H1 (cell line): ENCODE results near the gene ROR1. TPM values are rescaled to one million over a fixed set of nuclear protein-coding genes. Genes with fewer than 3 reads are reported as not detected.

Experiments
- CTCF ChIA-PET: fragments of 300-600 bp; sonication (Branson Sonifier 250); formaldehyde crosslinking; loops from one replicate; lab custom pipeline; 2021; ENCODE audit not compliant: partially characterized antibody; lab: Charles Lee
- POLR2A ChIA-PET: fragments of 300-600 bp; sonication (Branson Sonifier 250); formaldehyde crosslinking; loops from one replicate; lab custom pipeline; 2021; ENCODE audit warnings: inconsistent platforms; ENCODE audit not compliant: partially characterized antibody; lab: Charles Lee
- DNase-seq, 2 experiments: peaks; one replicate each; pipeline versions ENCODE4 v3.0.0 to v3.0.0-alpha.2; 2010 to 2022; ENCODE audit warnings: low spot score in 2 of 2, low read depth in 1 of 2, mixed read lengths in 1 of 2
- FAIRE-seq: peaks from 2 replicates; lab custom pipeline; 2011; peaks lifted over from hg19 to GRCh38; lab: Jason Lieb, UNC
- H2AFZ ChIP-seq: 2 replicates; pipeline ENCODE4 v1.8.1; 2012; ENCODE audit warnings: low read length, inconsistent platforms
- H2AK5ac ChIP-seq: 2 replicates; pipeline ENCODE4 v1.6.1; 2013; ENCODE audit warnings: low read depth, low read length
- H2BK120ac ChIP-seq: replicated peaks from 2 replicates; pipeline ENCODE3; 2013; ENCODE audit warnings: low read depth, low read length, inconsistent platforms
- H2BK12ac ChIP-seq: 2 replicates; pipeline ENCODE4 v1.6.1; 2013; ENCODE audit warnings: low read depth, low read length
- H2BK15ac ChIP-seq: 2 replicates; pipeline ENCODE4 v1.6.1; 2013; ENCODE audit warnings: low read length
- H2BK20ac ChIP-seq: 2 replicates; pipeline ENCODE4 v1.6.1; 2013; ENCODE audit warnings: low read length
- H2BK5ac ChIP-seq: 2 replicates; pipeline ENCODE4 v1.6.1; 2013; ENCODE audit warnings: low read depth, low read length
- H3K14ac ChIP-seq: 2 replicates; pipeline ENCODE4 v1.6.1; 2013; ENCODE audit warnings: inconsistent platforms; ENCODE audit not compliant: insufficient read length
- H3K18ac ChIP-seq: 2 replicates; pipeline ENCODE4 v1.6.1; 2013; ENCODE audit warnings: low read length; ENCODE audit errors: extremely low read depth
- H3K23ac ChIP-seq: 2 replicates; pipeline ENCODE4 v1.6.1; 2013; ENCODE audit warnings: inconsistent platforms; ENCODE audit not compliant: insufficient read length
- H3K23me2 ChIP-seq: 2 replicates; pipeline ENCODE4 v1.6.1; 2013; ENCODE audit warnings: low read depth, low read length
- H3K27ac ChIP-seq: 2 replicates; pipeline ENCODE4 v1.6.1; 2011; ENCODE audit warnings: low read depth, low read length, inconsistent platforms
- H3K27me3 ChIP-seq, 4 experiments: replicated peaks in 1 of 4; 1 replicate in 1 of 4; 2 replicates in 3 of 4; pipeline versions ENCODE4 v1.6.1 to v1.8.1; 2011 to 2013; ENCODE audit warnings: low read length in 3 of 4, mild to moderate bottlenecking in 3 of 4, inconsistent platforms in 2 of 4, mixed read lengths in 2 of 4, moderate library complexity in 1 of 4; ENCODE audit not compliant: control insufficient read depth in 3 of 4, insufficient read depth in 3 of 4; ENCODE audit errors: extremely low read depth in 1 of 4
- H3K36me3 ChIP-seq, 4 experiments: 2 replicates each; pipeline versions ENCODE4 v1.6.1 to v1.8.1; 2011 to 2013; ENCODE audit warnings: mild to moderate bottlenecking in 4 of 4, low read length in 3 of 4, moderate library complexity in 2 of 4, control low read depth in 1 of 4, inconsistent platforms in 1 of 4; ENCODE audit not compliant: insufficient read depth in 4 of 4, control insufficient read depth in 2 of 4
- H3K4ac ChIP-seq: replicated peaks from 2 replicates; pipeline ENCODE3; 2013; ENCODE audit warnings: low read length, low read depth, mixed read lengths, inconsistent platforms; ENCODE audit not compliant: insufficient read length
- H3K4me1 ChIP-seq, 4 experiments: replicated peaks in 1 of 4; 1 replicate in 1 of 4; 2 replicates in 3 of 4; pipeline versions ENCODE4 v1.6.1 to v1.8.1; 2011 to 2013; ENCODE audit warnings: low read length in 3 of 4, inconsistent platforms in 2 of 4, mixed read lengths in 1 of 4; ENCODE audit not compliant: insufficient read depth in 4 of 4, control insufficient read depth in 3 of 4
- H3K4me2 ChIP-seq, 2 experiments: 2 replicates each; pipeline versions ENCODE4 v1.6.1 to v1.8.1; 2011 to 2013; ENCODE audit warnings: low read depth in 2 of 2, low read length in 2 of 2, control low read depth in 1 of 2, inconsistent platforms in 1 of 2, mild to moderate bottlenecking in 1 of 2; ENCODE audit not compliant: insufficient read depth in 1 of 2
- H3K4me3 ChIP-seq, 4 experiments: fragments of 200-600, 300-600 bp in 1 of 4; sonication (generic), shearing (Covaris generic), sonication (Bioruptor Twin) in 1 of 4; 2 replicates each; pipeline versions ENCODE4 v1.5.1 to v1.8.1; 2011 to 2016; ENCODE audit warnings: low read length in 4 of 4, low read depth in 3 of 4, control low read depth in 2 of 4, inconsistent platforms in 2 of 4, mild to moderate bottlenecking in 2 of 4, mixed read lengths in 1 of 4, moderate library complexity in 1 of 4; ENCODE audit not compliant: insufficient read depth in 2 of 4; ENCODE audit errors: extremely low read depth in 1 of 4
- H3K56ac ChIP-seq: replicated peaks from 2 replicates; pipeline ENCODE3; 2013; ENCODE audit warnings: low read depth, mild to moderate bottlenecking, mixed read lengths, low read length, inconsistent platforms; ENCODE audit not compliant: insufficient read length
- H3K79me1 ChIP-seq: 2 replicates; pipeline ENCODE4 v1.6.1; 2013; ENCODE audit warnings: low read depth, low read length, control low read depth
- H3K79me2 ChIP-seq, 2 experiments: 2 replicates each; pipeline versions ENCODE4 v1.6.1 to v1.8.1; 2012 to 2013; ENCODE audit warnings: low read length in 2 of 2, mild to moderate bottlenecking in 2 of 2, inconsistent platforms in 1 of 2; ENCODE audit not compliant: insufficient read depth in 2 of 2, control insufficient read depth in 1 of 2
- H3K9ac ChIP-seq, 4 experiments: replicated peaks in 1 of 4; 1 replicate in 1 of 4; 2 replicates in 3 of 4; pipeline versions ENCODE4 v1.6.1 to v1.8.1; 2011 to 2013; ENCODE audit warnings: low read depth in 3 of 4, low read length in 3 of 4, control low read depth in 2 of 4, mild to moderate bottlenecking in 2 of 4, moderate library complexity in 2 of 4, inconsistent platforms in 1 of 4; ENCODE audit errors: extremely low read depth in 1 of 4
- H3K9me3 ChIP-seq, 2 experiments: 2 replicates each; pipeline versions ENCODE4 v1.6.1 to v1.8.1; 2012 to 2013; ENCODE audit warnings: mild to moderate bottlenecking in 2 of 2, moderate library complexity in 2 of 2, control low read depth in 1 of 2, inconsistent platforms in 1 of 2, low read depth in 1 of 2, low read length in 1 of 2, mixed read lengths in 1 of 2; ENCODE audit not compliant: insufficient read depth in 2 of 2
- H4K20me1 ChIP-seq, 2 experiments: replicated peaks in 1 of 2; 2 replicates each; pipeline versions ENCODE3 to v1.8.1; 2011 to 2013; ENCODE audit warnings: inconsistent platforms in 2 of 2, low read length in 2 of 2, mild to moderate bottlenecking in 1 of 2; ENCODE audit not compliant: insufficient read depth in 2 of 2, control insufficient read depth in 1 of 2
- H4K5ac ChIP-seq: 2 replicates; pipeline ENCODE4 v1.6.1; 2013; ENCODE audit warnings: low read length, low read depth, mixed read lengths, inconsistent platforms; ENCODE audit not compliant: insufficient read length
- H4K8ac ChIP-seq: 2 replicates; pipeline ENCODE4 v1.8.0; 2013; ENCODE audit warnings: mild to moderate bottlenecking, moderate library complexity, low read length, inconsistent platforms; ENCODE audit not compliant: insufficient read depth; ENCODE audit errors: extremely low read depth
- H4K91ac ChIP-seq: replicated peaks from 2 replicates; pipeline ENCODE3; 2013; ENCODE audit warnings: low read length, mixed read lengths, inconsistent platforms; ENCODE audit not compliant: insufficient read length
- ATF2 ChIP-seq: IDR thresholded peaks from 2 replicates; pipeline ENCODE4 v1.6.1; 2012; ENCODE audit warnings: low read length, inconsistent platforms
- HDAC6 ChIP-seq: IDR thresholded peaks from one replicate; pipeline ENCODE4 v1.7.1; 2012; ENCODE audit warnings: low read depth, mild to moderate bottlenecking, inconsistent platforms, low read length, moderate library complexity
- TAF1 ChIP-seq: IDR thresholded peaks from 2 replicates; pipeline ENCODE4 v1.6.1; 2011; ENCODE audit warnings: mild to moderate bottlenecking, low read depth, low read length
- USF2 ChIP-seq: IDR thresholded peaks from 2 replicates; pipeline ENCODE4 v1.6.1; 2011; ENCODE audit warnings: low read length, improper control_type of control experiment
- WGBS, 2 experiments: shearing (Covaris generic) in 1 of 2; methylation state at CpG; one replicate each; pipeline versions ENCODE4 v1.1.6 to v1.1.7; 2013 to 2015; ENCODE audit warnings: low lambda C conversion rate in 2 of 2, mixed read lengths in 2 of 2, inconsistent platforms in 1 of 2, low coverage in 1 of 2, missing lambda C conversion rate in 1 of 2; ENCODE audit not compliant: insufficient replicate concordance in 2 of 2, insufficient coverage in 1 of 2, insufficient read length in 1 of 2; ENCODE audit errors: extremely low coverage in 1 of 2, missing lambda C conversion rate in 1 of 2; 5-methylcytosine and 5-hydroxymethylcytosine counted together
- polyA plus RNA-seq, 7 experiments: library from polyadenylated mRNA; depleted of rRNA in 3 of 7; stranded (reverse) in 5 of 7; unstranded in 2 of 7; fragments of >200 nt in 5 of 7; fragments of 200-250 nt in 2 of 7; gene quantifications; 1 replicate in 5 of 7; 2 replicates in 1 of 7; 4 replicates in 1 of 7; pipeline versions ENCODE4 v1.2.1 to v1.2.3, GENCODE V29; 2011 to 2013; ENCODE audit warnings: missing spikeins in 2 of 7, mixed read lengths in 2 of 7
- total RNA-seq: library from RNA; stranded (reverse); fragmentation: NEBNext Ultra II Directional; extraction: Animal tissue kit (Norgen Biotek cat#: 25700); gene quantifications from 2 replicates; pipeline ENCODE4 v1.2.1, GENCODE V29; 2021

The ROR1 gene
- total and polyA plus RNA-seq, 2 of the 8 experiments (the other 6 are each of a cell fraction or from before 2014, with no cell fraction given), result 33.6 to 73.6 TPM

GRCh38 chr1:63947904-63948303 is 174.1 kb downstream of the ROR1 start:
- Histone ChIP-seq H3K36me3 (0 out of 8 replicates have a peak, but pooled peaks cover 0 to under 1% (median 0%) of the 10 kb centered on the region in 4 experiments), H3K4me1 (peaks cover 5 to 15% (median 9%) of the 10 kb centered on the region in 4 experiments), H4K8ac (no peak overlapping the region), H3K4me2 (no peak overlapping the region), H4K5ac (no peak overlapping the region), H2BK15ac (no peak overlapping the region), H3K79me1 (peaks cover 10% of the 10 kb centered on the region), H2BK120ac (no peak overlapping the region), H3K23me2 (no peaks in the 10 kb centered on the region), H3K9me3 (no peaks in the 10 kb centered on the region), H2BK12ac (no peak overlapping the region), H3K23ac (no peak overlapping the region), H2AK5ac (no peak overlapping the region), H3K79me2 (peaks cover 0 to 100% of the 10 kb centered on the region in 2 experiments; a peak in 3 of 4 replicates), H4K91ac (no peak overlapping the region), H2BK20ac (no peak overlapping the region), H3K4ac (no peak overlapping the region), H3K4me3 (no peak overlapping the region), H2BK5ac (no peak overlapping the region), H2AFZ (no peak overlapping the region), H3K9ac (no peak overlapping the region), H4K20me1 (peaks cover 1 to 5% of the 10 kb centered on the region in 2 experiments), H3K14ac (no peak overlapping the region), H3K18ac (no peak overlapping the region), H3K27ac (no peak overlapping the region), H3K56ac (no peak overlapping the region), H3K27me3 (no peaks in the 10 kb centered on the region)
- ChIA-PET POLR2A (no interaction called here), CTCF (no interaction called here)
- TF ChIP-seq TAF1, result no peak
- no peak for TF ChIP-seq ATF2
- TF ChIP-seq HDAC6, result no peak
- no peak for TF ChIP-seq USF2
- DNase-seq (no peak), FAIRE-seq (no peak)
- WGBS, 2 experiments, result 97% methylated on average over 3 of the region's 3 CpGs; no CpG with 5 or more reads in 1 of the 2 experiments
